Measurements from ENCODE around the gene NAGA.

- TF ChIP-seq CTCF (IDR thresholded peaks at IDR 0.05): no peak
- TF ChIP-seq POLR2A (IDR thresholded peaks at IDR 0.05): no peak
Measured at GRCh38 chr22:42078469-42079318, 8.1 kb upstream of the NAGA start.
